GM12878 (cell line): ENCODE results near the gene BCAN. TPM values are rescaled to one million over a fixed set of nuclear protein-coding genes. Genes with fewer than 3 reads are reported as not detected.

Source experiments
- ATAC-seq: fragments of 200-7000 bp; cut with Tn5 transposase; 3 replicates; pipeline ENCODE4 v1.9.1; 2020; ENCODE audit warnings: mild to moderate bottlenecking, moderate library complexity
- BruUV-seq: library from RNA; stranded (reverse); fragments of 400-500 nt; replicated peaks from 2 replicates; lab custom pipeline; 2021; lab: Mats Ljungman, UMichigan
- CTCF ChIA-PET: fragments of 300-600 bp; sonication (Branson Sonifier 250); formaldehyde crosslinking; extraction: SDS; loops from one replicate; lab custom pipeline; 2021; ENCODE audit warnings: inconsistent platforms; lab: Yijun Ruan, JAX
- POLR2A ChIA-PET: fragments of 350-600 bp; formaldehyde crosslinking; extraction: SDS; loops from one replicate; lab custom pipeline; 2021; ENCODE audit warnings: inconsistent platforms; lab: Charles Lee
- RAD21 ChIA-PET: fragments of 300-600 bp; sonication (Branson Sonifier 250); formaldehyde crosslinking; loops from one replicate; lab custom pipeline; 2023; ENCODE audit warnings: antibody characterized with exemption; ENCODE audit not compliant: unreplicated experiment; lab: Charles Lee
- SMC1A ChIA-PET: fragments of 300-600 bp; sonication (Branson Sonifier 250); formaldehyde crosslinking; loops from one replicate; lab custom pipeline; 2023; ENCODE audit not compliant: unreplicated experiment, uncharacterized antibody; lab: Charles Lee
- DNase-seq: peaks from one replicate; pipeline ENCODE4 v3.0.0-alpha.2; 2011; ENCODE audit warnings: low read depth, low spot score
- FAIRE-seq: peaks from 3 replicates; lab custom pipeline; 2011; peaks lifted over from hg19 to GRCh38; lab: Jason Lieb, UNC
- H2AFZ ChIP-seq: 2 replicates; pipeline ENCODE4 v1.6.0; 2011; ENCODE audit warnings: low read depth, low read length, control low read depth; ENCODE audit not compliant: control insufficient read depth
- H3K27ac ChIP-seq: 2 replicates; pipeline ENCODE4 v1.5.1; 2011; ENCODE audit warnings: control low read depth; ENCODE audit not compliant: control insufficient read depth, insufficient read depth
- H3K27me3 ChIP-seq, 2 experiments: replicated peaks in 1 of 2; 2 replicates each; pipeline versions ENCODE4 v1.6.0 to v1.6.1; 2011; ENCODE audit warnings: low read length in 1 of 2; ENCODE audit not compliant: control insufficient read depth in 2 of 2, insufficient read depth in 2 of 2
- H3K36me3 ChIP-seq, 2 experiments: 2 replicates each; pipeline ENCODE4 v1.5.1; 2011; ENCODE audit warnings: low read length in 1 of 2; ENCODE audit not compliant: control insufficient read depth in 2 of 2, insufficient read depth in 2 of 2
- H3K4me1 ChIP-seq: 2 replicates; pipeline ENCODE4 v1.6.1; 2011; ENCODE audit warnings: mild to moderate bottlenecking, low read length, moderate library complexity, mixed read lengths; ENCODE audit not compliant: control insufficient read depth, insufficient read depth
- H3K4me2 ChIP-seq: 2 replicates; pipeline ENCODE4 v1.6.0; 2011; ENCODE audit warnings: control low read depth; ENCODE audit not compliant: control insufficient read depth, insufficient read depth
- H3K4me3 ChIP-seq: fragments of 200-600 bp; sonication (generic); 2 replicates; pipeline ENCODE4 v1.5.1; 2016
- H3K79me2 ChIP-seq: 2 replicates; pipeline ENCODE4 v1.6.0; 2011; ENCODE audit warnings: low read length; ENCODE audit not compliant: control insufficient read depth, insufficient read depth
- H3K9ac ChIP-seq: 2 replicates; pipeline ENCODE4 v1.8.0; 2011; ENCODE audit warnings: low read length, control low read depth, mixed read lengths; ENCODE audit not compliant: control insufficient read depth, insufficient read depth
- H3K9me3 ChIP-seq: replicated peaks from 3 replicates; pipeline ENCODE4 v1.5.1; 2011; ENCODE audit warnings: mild to moderate bottlenecking, low read length; ENCODE audit not compliant: control insufficient read depth, insufficient read depth
- H4K20me1 ChIP-seq: 2 replicates; pipeline ENCODE4 v1.6.0; 2011; ENCODE audit not compliant: control insufficient read depth, insufficient read depth
- HDAC2 ChIP-seq: fragments of 200-600 bp; sonication (generic); IDR thresholded peaks from 2 replicates; pipeline ENCODE4 v1.6.1; 2017
- IKZF2 ChIP-seq, 2 experiments: fragments of 450-650 bp; IDR thresholded peaks; 2 replicates each; pipeline ENCODE4 v1.6.1; 2017; ENCODE audit warnings: mild to moderate bottlenecking in 2 of 2, moderate library complexity in 2 of 2
- JUND ChIP-seq: IDR thresholded peaks from 2 replicates; pipeline ENCODE4 v1.6.1; 2012; ENCODE audit warnings: low read depth, mild to moderate bottlenecking, low read length, improper control_type of control experiment, moderate library complexity
- NBN ChIP-seq: fragments of 450-650 bp; IDR thresholded peaks from 2 replicates; pipeline ENCODE4 v1.6.1; 2016
- NRF1 ChIP-seq: conservative IDR thresholded peaks from 2 replicates; pipeline ENCODE4 v1.6.1; 2011; ENCODE audit warnings: mild to moderate bottlenecking, low read depth, low read length, improper control_type of control experiment
- PRDM15 ChIP-seq: fragments of 450-650 bp; formaldehyde crosslinking; IDR thresholded peaks from 2 replicates; pipeline ENCODE4 v1.4.0; 2020; ENCODE audit warnings: mild to moderate bottlenecking, moderate library complexity
- TAF1 ChIP-seq: IDR thresholded peaks from 2 replicates; pipeline ENCODE4 v1.6.1; 2011; ENCODE audit warnings: mild to moderate bottlenecking, low read depth, low read length, borderline replicate concordance
- WGBS: methylation state at CpG from one replicate; pipeline ENCODE4 v1.1.6; 2016; ENCODE audit warnings: low lambda C conversion rate; ENCODE audit not compliant: insufficient replicate concordance, insufficient coverage; ENCODE audit errors: missing lambda C conversion rate; 5-methylcytosine and 5-hydroxymethylcytosine counted together
- in situ Hi-C: fragments of 300-500 bp; cut with MboI; formaldehyde crosslinking; loops from 9 replicates; pipeline ENCODE4 v1.14.3; 2018; ENCODE audit warnings: mixed read lengths
- intact Hi-C: fragments of 100-400 bp; cut with micrococcal nuclease; formaldehyde crosslinking; loops from one replicate; pipeline ENCODE4 v1.14.2; 2022; ENCODE audit not compliant: unreplicated experiment
- polyA plus RNA-seq, 11 experiments: library from polyadenylated mRNA; depleted of rRNA in 4 of 11; unstranded in 6 of 11; stranded (reverse) in 5 of 11; fragments of >200 nt; fragmentation: Nextera tagmentation in 4 of 11; fragmentation: Illumina TruSeq in 1 of 11; extraction: Ambion mirVana in 4 of 11; extraction: Trizol in 1 of 11; gene quantifications; 1 replicate in 1 of 11; 2 replicates in 10 of 11; pipeline versions ENCODE4 v1.2.1 to v1.2.3, GENCODE V29; 2011 to 2016; ENCODE audit warnings: inconsistent platforms in 2 of 11, missing spikeins in 2 of 11, low read depth in 1 of 11
- total RNA-seq, 4 experiments: library from RNA; depleted of rRNA in 3 of 4; stranded (reverse); fragments of >200 nt in 3 of 4; fragmentation: Illumina TruSeq in 1 of 4; extraction: Trizol in 1 of 4; gene quantifications; 2 replicates each; pipeline versions ENCODE4 v1.2.1 to v1.2.3, GENCODE V29; 2013 to 2021
- TF ChIP-seq, protein P1 (sequence below): fragments of 450-650 bp; conservative IDR thresholded peaks from 2 replicates; pipeline ENCODE4 v1.6.1; 2017; ENCODE audit warnings: mild to moderate bottlenecking, moderate library complexity
- TF ChIP-seq, protein P2 (sequence below): fragments of 450-650 bp; IDR thresholded peaks from 2 replicates; pipeline ENCODE4 v1.6.1; 2017; ENCODE audit warnings: borderline replicate concordance

The BCAN gene
- total and polyA plus RNA-seq, 10 of the 15 experiments (the other 5 are each of a cell fraction or from before 2014, with no cell fraction given) = 0.05 to 1.3 (median 0.18) TPM; not detected in 1

- TF ChIP-seq, protein P1, sequence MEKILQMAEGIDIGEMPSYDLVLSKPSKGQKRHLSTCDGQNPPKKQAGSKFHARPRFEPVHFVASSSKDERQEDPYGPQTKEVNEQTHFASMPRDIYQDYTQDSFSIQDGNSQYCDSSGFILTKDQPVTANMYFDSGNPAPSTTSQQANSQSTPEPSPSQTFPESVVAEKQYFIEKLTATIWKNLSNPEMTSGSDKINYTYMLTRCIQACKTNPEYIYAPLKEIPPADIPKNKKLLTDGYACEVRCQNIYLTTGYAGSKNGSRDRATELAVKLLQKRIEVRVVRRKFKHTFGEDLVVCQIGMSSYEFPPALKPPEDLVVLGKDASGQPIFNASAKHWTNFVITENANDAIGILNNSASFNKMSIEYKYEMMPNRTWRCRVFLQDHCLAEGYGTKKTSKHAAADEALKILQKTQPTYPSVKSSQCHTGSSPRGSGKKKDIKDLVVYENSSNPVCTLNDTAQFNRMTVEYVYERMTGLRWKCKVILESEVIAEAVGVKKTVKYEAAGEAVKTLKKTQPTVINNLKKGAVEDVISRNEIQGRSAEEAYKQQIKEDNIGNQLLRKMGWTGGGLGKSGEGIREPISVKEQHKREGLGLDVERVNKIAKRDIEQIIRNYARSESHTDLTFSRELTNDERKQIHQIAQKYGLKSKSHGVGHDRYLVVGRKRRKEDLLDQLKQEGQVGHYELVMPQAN = no peak
- TF ChIP-seq, protein P2, sequence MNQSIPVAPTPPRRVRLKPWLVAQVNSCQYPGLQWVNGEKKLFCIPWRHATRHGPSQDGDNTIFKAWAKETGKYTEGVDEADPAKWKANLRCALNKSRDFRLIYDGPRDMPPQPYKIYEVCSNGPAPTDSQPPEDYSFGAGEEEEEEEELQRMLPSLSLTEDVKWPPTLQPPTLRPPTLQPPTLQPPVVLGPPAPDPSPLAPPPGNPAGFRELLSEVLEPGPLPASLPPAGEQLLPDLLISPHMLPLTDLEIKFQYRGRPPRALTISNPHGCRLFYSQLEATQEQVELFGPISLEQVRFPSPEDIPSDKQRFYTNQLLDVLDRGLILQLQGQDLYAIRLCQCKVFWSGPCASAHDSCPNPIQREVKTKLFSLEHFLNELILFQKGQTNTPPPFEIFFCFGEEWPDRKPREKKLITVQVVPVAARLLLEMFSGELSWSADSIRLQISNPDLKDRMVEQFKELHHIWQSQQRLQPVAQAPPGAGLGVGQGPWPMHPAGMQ = no peak
- TF ChIP-seq IKZF2 (IDR thresholded peaks at IDR 0.05) (no peak), TAF1 (no peak), JUND (no peak)
These were observed 48.3 kb upstream of the BCAN start (continued) for GRCh38 chr1:156593661-156593989.

- no peak for ATAC-seq
- no peaks in the 10 kb centered on the region for H3K9me3 ChIP-seq
- POLR2A ChIA-PET = interaction anchor here (0.6 to 1.1 kb wide), 5 partner anchors 16 to 103 kb away, joined by 3 to 5 read pairs (median 3); partner anchors contain the start of gene MEF2D
- CTCF ChIA-PET = interaction anchor here (0.7 to 4.6 kb wide), 5 partner anchors 11 to 179 kb away, joined by 3 to 34 read pairs (median 4); no protein-coding TSS in a partner anchor
- SMC1A ChIA-PET = interaction anchor here (1.6 to 5.9 kb wide), 4 partner anchors 9 to 140 kb away, joined by 5 to 47 read pairs (median 14); partner anchors contain the start of gene GPATCH4
- H4K20me1 ChIP-seq = no peaks in the 10 kb centered on the region
- in situ Hi-C loops (no loop called here), intact Hi-C loops (no loop called here)
- BruUV-seq = no TSS peak
- no peak overlapping the region for H3K9ac ChIP-seq
- peaks cover 27 to 31% of the 10 kb centered on the region in 2 experiments; a peak in 3 of 4 replicates for H3K36me3 ChIP-seq
- no peak overlapping the region for H3K27ac ChIP-seq
- H3K4me3 ChIP-seq = no peak overlapping the region
- 99% methylated on average over 3 of the region's 3 CpGs for WGBS
- no peak overlapping the region for H2AFZ ChIP-seq
- RAD21 ChIA-PET = interaction anchor here (0.7 to 1.0 kb wide), 4 partner anchors 11 to 114 kb away, joined by 3 to 6 read pairs (median 4); no protein-coding TSS in a partner anchor
- H3K79me2 ChIP-seq = peaks cover 13% of the 10 kb centered on the region
- no peak for TF ChIP-seq NBN
- TF ChIP-seq PRDM15 (CRISPR knock-in tag) = no peak
- TF ChIP-seq HDAC2 = no peak
- TF ChIP-seq NRF1 = no peak
- no peak for DNase-seq
- no peak overlapping the region for H3K4me2 ChIP-seq
- H3K27me3 ChIP-seq = no peaks in the 10 kb centered on the region
- FAIRE-seq = no peak
- peaks cover 5% of the 10 kb centered on the region for H3K4me1 ChIP-seq
These were observed 47.7 kb upstream of the BCAN start for GRCh38 chr1:156594190-156594589.
